NCI-H187 treated with DMSO at 0.1 percent for 48 hours (cell line): Measurements from ENCODE around the gene CYBC1.
"Not testable (repeated sequence)": the region's sequence is repeated elsewhere in the genome, so short reads cannot be mapped to it uniquely, and the experiment has no call there.

ENCODE experiments used
- DNase-seq: peaks from one replicate; lab custom pipeline; 2025; lab: John Stamatoyannopoulos, UW

The CYBC1 gene

DNA sequence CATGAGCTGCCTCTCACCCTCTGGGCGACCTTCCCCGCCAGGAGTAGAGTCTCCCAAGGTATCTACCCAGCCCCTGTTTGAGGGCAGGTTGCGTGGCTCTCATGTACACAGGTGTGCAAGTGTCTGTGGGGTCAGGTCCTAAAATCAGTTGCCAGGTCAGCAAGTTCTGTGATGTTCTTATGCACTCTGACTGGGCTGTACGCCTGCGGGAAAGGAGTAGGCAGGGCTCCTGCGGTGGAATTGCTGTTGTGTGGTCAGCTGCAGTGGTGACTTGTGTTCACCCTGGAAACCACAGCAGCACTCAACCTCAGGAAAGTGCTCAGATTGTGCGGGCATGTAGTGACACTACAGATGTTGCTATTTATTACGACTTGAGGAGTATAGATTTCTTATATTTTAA lies 27.4 kb upstream of the CYBC1 start:
- DNase-seq, result no peak

DNA sequence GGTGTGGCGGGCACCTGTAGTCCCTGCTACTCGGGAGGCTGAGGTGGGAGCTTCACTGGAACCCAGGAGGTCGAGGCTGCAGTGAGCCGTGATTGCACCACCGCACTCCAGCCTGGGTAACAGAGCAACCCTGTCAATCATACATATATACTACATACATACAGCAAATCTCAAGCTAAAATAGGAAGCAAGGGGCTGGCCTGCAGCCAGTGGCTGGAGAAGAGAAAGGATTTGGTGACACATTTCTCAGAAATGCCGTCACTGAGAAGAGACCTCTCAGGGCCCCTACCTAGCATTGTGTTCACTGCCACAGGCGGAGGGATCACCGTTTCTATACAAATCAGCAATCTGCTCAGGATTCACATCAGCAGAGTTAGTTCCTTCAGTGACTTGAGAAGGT lies 24.9 kb upstream of the CYBC1 start:
- DNase-seq, result no peak

DNA sequence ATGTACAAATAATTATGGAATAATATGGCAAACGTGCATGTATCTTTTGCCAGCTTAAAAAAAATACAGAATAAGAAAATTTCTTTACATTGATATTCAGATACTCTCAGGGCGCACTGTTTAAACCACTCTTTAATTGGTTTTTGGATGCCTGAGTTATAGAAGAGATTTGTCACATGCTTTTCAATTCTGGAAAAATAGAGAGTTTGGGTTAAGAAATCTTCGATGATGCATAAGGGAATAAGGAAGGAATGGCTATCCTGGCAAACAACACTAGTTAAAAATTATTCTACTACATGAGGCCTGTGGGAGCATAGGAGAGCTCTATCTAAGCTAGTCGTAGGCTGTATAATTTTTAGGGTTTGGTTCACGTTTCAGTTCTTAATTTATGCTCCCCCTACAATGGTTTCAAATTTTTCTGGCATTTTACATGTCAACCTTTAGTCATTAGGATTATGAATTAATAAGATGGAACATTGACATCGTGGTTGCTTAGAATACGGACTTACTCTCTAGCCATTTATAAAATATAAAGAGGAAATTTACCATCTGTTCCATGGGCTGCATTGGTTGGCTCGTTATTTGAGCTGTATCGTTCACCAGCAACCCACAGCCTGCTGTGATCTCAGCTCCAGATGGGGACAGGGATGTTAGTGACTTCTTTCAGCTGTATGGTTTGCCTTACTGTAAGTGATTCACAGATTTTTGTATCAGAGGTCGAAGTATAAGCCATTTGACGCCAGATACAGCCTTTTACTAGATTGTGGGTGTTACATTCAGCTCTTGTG lies 23.9 kb upstream of the CYBC1 start:
- no peak for DNase-seq

DNA sequence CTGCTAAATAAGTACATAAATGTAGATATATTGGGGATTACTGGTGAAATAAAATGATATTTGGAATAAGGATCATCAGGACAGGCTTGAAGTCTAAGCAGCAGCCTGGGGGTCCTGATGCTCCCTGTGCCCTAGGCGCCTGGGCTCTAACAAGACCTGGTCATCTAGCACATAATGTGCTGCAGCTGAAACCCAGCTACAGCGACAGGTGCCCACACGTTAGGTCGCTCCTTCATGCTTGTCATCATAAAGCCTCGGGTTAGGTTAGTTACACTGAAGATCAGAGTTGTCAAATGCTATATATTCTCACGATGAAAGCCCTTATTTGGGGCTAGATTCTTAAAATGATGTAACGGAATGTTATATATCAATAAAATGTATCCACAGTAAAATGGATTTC lies 19.5 kb upstream of the CYBC1 start:
- no peak for DNase-seq

DNA sequence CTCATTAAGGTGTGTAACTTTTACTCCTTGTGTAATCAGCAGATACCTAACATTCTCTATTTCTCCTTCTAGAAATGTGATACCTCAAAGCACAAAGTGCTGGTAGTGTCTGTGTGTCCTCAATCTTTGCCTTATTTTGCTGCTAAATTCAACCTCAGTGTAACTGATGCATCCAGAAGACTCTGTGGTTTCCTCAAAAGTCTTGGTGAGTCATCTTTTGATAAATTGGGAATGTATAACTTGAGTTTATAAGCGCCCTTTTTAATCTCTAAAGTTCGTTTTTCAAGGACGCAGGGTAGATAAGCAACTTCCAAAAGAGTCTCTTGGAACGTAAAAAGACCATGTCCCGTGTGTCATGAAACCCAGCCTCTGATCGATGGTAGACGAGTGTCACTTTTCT lies 18.1 kb upstream of the CYBC1 start:
- no peak for DNase-seq

DNA sequence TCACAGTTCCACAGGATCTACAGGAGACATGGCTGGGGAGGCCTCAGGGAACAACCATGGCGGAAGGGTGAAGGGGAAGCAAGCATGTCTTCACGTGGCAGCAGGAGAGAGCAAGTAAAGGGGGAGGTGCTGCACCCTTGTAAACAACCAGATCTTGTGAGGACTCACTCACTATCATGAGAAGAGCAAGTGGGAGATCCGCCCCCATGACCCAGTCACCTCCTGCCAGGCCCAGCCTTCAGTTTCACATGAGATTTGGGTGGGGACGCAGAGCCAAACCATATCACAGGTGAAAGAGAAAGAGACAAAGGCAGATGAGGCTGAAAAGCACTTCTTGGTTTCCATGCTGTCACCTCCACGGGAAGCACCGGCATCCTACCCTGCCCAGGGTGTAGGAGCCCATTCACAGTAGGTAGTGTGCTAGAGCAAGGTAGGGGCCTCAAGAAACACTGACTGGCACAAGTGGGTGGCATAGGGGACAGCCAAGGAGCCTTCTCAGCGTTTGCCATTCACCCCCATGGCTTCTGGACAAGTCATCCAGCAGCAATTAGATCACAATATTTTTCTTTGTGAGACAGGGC lies 14.6 kb upstream of the CYBC1 start:
- no peak for DNase-seq

DNA sequence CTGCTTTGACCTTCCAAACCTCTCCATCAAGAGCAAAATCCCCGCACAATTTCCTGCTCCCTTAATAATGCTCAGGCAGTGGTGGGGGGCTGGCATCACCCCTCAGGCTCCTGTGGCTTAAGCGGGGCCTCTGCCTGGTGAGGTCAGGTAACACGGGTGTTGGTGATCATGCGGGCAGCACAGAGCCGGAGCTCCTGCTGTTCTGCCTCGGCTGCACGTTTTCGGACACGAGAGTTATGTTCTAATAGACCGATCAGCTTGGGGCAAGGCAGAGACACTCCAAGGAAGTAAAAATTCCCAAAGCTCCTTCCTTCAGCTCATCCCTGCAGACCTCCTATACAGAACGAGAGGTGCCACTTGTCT lies 14.0 kb upstream of the CYBC1 start:
- no peak for DNase-seq

DNA sequence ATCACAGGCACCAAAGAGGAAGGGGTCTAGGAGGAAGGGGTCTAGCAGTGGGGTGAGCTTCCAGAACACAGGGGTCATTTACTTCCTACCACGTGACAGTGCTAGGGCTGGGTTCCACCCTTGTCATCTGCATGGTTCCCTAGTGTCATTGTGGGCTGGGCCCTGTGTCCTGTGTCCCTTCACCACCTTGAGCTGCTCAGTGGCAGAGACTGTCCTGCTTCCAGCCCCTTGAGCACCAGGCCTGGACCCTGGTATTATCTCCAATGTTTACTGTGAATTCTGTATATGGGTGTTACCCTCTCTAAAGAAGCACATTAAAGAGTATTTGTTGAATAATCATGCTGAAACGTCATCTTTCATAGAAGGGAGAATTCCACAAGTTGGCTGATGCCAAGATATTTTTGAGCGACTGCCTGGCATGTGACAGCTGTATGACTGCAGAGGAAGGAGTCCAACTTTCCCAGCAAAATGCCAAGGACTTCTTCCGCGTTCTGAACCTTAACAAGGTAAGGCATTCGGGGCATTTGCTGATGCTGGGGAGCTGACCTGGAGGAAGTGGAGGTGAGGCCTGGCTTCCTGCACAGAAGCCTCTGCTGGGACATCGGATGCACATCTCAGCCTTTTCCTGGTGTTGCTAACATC lies 13.5 kb upstream of the CYBC1 start:
- no peak for DNase-seq

DNA sequence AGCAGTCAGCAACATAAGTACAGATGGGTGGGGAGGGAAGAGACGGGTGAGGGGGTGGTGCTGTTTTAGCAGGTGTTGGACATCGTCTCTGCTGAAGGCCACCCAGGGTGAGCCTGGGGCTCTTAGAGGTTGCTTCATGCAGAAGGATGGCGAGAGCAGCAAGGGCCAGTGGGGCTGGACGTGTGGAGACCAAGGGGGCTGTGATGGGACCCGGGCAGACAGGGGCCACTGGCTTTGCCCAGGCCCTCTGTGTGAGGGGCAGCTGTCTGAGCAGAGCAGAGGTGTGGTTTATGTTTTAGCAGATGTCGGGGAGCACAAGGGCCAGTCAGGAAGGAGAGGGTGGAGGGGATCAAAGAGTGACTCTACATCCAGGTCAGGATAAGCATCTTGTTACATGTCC lies 12.8 kb upstream of the CYBC1 start:
- DNase-seq, result no peak

DNA sequence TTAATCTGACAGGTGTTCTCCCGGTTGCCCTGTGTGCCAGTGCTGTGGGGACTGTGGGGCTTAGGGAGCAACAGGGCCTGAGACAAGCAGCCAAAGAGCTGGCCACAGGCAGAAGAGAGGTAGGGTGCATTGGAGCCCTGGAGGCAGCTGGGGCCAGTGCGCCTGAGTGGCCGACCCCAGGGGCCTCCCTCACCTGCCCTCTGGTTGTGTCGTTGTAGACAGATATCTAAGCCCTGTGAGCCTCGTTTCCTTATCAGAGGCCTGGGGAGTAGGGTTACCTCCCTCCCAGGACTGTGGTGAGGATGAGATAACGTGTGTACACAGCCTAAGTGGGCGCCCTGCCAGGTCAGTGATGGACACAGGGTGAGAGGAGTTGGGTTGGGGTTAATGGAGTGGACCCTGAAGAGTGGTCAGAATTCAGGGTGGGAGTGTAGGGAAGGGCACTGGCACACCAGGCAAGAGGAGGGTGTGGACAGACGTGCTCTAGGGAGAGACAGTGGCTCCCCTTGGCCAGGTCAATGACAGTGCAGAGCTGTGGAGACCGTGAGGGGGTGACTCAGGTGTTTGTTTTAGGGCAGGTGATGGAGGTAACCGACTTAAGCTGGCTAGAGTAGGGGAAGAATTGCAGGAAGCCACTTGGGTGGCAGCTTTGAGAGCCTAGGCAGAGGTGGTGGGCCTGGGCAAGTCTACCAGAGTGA lies 11.4 kb upstream of the CYBC1 start:
- no peak for DNase-seq

DNA sequence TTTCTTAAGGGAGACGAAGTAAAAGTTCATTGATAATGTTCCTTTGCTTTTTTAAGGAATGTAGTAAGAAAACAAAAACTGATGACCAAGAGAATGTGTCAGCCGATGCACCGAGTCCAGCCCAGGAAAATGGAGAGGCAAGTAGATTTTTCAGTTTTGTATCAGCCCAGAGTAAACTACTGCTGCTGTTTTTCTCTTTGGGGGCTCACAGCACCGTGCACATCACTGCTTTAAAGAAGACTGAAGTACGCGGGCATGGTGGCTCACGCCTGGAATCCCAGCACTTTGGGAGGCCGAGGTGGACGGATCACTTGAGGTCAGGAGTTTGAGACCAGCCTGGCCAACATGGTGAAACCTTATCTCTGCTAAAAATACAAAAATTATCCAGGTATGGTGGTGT lies 9.4 kb upstream of the CYBC1 start:
- DNase-seq, result not testable (repeated sequence)

DNA sequence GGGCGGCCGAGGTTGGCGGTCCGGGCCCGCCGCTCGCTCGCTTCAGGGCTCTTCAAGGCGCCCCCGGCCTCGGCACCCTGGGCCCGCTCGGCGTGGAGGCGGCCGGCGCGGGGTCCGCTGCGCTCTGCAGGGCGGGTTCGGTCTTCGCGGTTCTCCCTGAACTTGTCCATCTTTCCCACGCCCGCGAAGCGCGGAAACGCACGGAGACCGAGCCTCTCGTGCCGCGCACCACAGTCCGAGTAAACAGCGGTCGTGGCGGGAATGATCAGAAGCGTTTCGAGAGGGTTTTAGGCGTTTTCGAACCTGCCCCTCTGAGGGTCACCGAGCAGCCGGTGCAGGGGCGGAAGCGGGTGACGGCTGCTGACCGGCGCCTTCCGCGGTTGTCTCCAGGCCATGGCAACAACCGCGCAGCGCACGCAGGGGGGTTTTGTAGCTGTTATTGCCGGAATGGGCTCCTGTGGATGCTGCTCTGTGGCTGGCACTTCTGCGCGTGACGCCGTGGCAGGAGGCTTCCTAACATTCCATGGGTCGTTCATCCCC lies 8.4 kb upstream of the CYBC1 start:
- DNase-seq, result no peak

DNA sequence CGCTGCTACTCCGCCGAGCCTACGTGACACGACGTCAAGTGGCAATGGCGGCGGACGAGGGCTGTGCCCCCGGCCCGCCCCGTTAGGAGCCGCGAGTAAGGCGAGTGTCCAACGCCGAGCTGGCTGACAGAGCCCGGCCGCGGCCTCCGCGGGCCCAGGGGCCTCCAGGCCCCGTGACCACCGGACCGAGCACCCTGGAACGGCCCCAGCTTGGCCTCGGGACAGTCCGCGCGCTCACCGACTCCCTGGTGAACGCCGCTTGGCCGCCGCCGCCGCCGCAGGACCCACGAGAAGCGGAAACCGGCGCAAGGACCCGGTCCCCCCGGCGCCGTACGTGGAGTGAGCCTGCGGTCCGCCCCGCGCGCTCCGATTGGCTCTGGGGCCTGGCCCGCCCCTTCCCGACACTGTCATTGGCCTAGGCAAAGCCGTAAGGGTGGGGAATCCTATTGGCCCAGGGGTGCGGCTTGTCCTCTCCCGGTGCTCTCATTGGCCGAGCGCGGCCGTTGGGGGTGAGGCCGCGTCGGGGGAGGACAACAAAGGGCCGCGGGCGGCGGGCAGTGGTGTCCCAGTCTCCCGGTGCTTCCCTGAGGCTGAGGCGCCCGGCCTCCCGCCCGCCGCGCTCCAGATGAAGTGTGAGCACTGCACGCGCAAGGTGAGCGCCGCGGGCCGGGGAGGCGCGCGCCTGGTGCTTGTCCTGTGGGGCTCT lies 7.8 kb upstream of the CYBC1 start, which contains the start of gene NARF:
NARF (plus strand) TSS at position 563 of the 706 bp plus-strand sequence; CDS start at position 626, 63 bp downstream.
- peak; percentile 89 for DNase-seq

DNA sequence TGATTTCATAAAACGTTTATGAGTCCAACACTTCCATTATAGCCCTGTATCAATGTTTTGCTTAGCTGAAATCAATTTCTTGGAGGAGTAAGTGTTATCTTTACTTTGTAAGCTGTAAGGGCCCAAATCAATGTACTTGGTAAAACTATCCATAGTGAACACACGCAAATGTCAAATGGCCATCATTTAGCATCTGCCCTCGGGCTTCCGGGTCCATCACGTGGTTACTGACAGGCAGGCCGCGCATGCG lies 7.3 kb upstream of the CYBC1 start:
- no peak for DNase-seq

DNA sequence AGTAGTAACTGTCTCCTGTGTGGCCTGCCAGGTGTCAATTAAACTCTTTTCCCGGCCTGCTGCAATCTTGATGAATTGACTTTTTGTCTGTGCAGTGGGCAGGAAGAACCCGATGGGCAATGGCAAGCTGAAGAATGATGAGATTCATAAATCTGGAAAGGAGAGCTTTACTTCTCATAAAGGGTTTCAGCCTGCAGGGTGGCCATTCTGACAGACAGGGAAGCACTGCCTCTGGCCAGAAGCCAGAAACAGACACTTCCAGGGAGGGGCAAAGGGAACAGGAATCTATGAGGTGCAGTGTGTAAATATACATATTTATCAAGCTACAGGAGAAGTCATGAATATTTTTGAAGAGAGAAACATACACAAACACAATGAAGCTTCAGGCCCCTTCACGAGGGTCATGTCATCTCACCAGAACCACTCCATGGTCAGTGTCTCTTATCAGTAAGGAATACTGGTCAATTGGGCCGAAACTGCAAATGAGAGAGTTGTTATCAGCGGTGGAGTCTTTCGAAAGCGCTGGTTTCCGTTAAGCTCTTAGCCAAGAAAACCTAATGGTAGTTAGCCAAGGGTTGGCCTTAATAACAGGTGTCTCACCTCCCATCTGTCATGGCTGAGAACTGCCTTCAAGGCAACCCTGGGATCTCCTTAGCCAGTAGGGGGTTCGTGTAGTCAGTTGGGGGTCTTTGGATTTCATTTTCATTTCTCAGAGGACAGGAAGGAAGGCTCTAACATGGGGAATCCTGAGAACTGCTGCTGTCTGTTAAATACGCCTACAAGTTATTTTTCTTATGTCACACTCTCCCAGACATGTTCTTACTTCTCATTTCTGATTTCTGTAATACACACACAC lies 6.7 kb upstream of the CYBC1 start:
- no peak for DNase-seq

DNA sequence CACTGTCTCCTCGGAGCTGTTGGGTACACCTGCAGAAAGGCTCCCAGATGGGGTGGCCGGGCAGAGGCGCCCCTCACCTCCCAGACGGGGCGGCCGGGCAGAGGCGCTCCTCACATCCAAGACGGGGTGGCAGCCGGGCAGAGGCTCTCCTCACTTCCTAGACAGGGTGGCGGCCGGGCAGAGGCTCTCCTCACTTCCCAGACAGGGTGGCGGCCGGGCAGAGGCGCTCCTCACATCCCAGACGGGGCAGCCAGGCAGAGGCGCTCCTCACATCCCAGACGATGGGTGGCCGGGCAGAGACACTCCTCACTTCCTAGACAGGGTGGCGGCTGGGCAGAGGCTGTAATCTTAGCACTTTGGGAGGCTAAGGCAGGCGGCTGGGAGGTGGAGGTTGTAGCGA lies 3.2 kb upstream of the CYBC1 start:
- DNase-seq, result not testable (repeated sequence)

DNA sequence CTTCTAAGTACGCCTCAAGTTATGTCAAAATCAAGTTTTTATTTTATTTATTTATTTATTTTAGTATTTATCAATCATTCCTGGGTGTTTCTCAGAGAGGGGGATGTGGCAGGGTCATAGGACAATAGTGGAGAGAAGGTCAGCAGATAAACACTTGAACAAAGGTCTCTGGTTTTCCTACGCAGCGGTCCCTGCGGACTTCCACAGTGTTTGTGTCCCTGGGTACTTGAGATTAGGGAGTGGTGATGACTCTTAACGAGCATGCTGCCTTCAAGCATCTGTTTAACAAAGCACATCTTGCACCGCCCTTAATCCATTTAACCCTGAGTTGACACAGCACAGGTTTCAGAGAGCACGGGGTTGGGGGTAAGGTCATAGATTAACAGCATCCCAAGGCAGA lies 2.6 kb upstream of the CYBC1 start:
- not testable (repeated sequence) for DNase-seq

DNA sequence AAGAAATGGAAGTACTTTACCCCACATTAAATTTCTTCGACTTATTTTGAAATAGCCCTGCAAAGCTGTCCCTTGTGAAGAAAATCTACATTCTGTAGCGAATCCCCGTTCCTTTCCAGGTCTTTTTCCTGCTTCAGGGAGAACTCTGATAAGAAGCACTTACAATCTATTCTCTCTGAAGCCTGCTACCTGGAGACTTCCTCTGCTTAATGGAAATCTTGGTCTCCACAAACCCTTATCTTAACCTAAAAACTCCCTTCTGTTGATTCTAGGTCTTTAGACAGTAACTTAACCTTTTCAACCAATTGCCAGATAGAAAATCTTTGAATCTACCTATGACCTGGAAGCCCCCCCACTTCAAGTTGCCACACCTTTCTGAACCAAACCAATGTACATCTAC lies 1.6 kb upstream of the CYBC1 start:
- DNase-seq, result no peak

DNA sequence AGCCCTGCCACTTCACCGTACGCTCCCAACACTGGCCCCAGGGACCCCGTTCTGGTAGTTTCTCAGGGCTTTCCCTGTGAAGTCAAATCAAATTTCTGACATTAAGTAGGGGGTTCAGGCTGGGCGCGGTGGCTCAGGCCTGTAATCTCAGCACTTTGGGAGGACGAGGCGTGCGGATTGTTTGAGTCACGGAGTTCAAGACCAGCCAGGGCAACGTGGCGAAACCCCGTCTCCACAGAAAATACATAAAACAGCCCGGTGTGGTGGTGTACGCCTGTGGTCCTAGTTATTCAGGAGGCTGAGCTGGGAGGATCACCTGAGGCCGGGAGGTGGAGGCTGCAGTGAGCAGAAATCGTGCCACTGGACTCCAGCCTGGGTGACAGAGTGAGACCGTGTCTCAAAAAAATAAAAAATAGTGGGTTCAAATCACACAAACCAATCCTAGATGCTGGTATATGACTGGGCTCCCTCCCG lies 632 bp downstream of the CYBC1 start:
- DNase-seq, result no peak

DNA sequence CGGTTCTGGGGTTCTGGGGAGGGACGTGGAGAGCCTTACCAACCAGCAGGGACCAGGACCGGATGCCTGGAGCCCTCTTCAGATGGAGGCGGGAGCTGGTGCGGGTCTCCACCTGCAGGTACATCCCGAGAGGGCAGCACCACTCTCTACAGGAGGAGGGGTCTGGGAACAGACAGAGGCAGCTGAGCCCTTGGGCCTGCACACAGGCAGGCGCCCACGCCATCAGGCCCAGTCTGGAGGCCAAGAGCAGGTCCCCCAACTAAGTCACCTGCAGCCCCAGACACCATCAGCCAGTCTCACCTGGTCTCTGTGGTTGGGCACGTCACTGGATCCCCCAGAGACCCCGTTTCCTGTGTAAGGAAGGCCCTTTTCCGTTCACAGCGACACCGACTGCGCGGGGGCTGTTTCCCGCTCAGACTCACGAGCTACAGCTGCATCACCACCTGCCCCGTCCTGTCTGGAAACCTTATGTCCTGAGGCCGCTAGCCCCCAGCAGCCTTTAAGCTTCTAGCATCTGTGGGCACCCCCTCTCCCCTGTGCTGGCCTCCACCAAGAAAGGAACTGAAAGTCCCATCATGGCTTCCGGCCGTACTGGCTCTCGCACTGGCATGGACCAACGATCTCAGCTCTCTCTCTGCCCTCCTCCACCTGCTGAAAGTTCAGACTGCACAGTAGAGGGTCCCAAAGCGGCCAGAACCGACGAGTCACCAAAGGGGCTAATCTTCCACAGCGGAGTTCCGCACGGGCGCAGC lies 1.2 kb downstream of the CYBC1 start:
- DNase-seq, result no peak
